Fibroblast of lung (primary cell): ENCODE results near the gene DMWD. TPM values are rescaled to one million over a fixed set of nuclear protein-coding genes. Genes with fewer than 3 reads are reported as not detected.

Experiments
- DNase-seq, 2 donors: peaks; one replicate each; pipeline versions ENCODE4 v3.0.0 to v3.0.0-alpha.2; 2010; ENCODE audit warnings: low read depth in 2 of 2
- H2AFZ ChIP-seq: 2 replicates; pipeline ENCODE4 v1.5.1; 2012; ENCODE audit warnings: low read length, control low read depth, inconsistent platforms
- H3K27ac ChIP-seq: 2 replicates; pipeline ENCODE4 v1.5.1; 2011; ENCODE audit warnings: low read length, control low read depth; ENCODE audit not compliant: insufficient read depth
- H3K27me3 ChIP-seq: 2 replicates; pipeline ENCODE4 v1.5.1; 2011; ENCODE audit warnings: mild to moderate bottlenecking, low read length; ENCODE audit not compliant: control insufficient read depth, insufficient read depth
- H3K36me3 ChIP-seq: 2 replicates; pipeline ENCODE4 v1.5.1; 2011; ENCODE audit warnings: low read length; ENCODE audit not compliant: control insufficient read depth, insufficient read depth
- H3K4me1 ChIP-seq: 2 replicates; pipeline ENCODE4 v1.5.1; 2011; ENCODE audit warnings: low read length; ENCODE audit not compliant: control insufficient read depth, insufficient read depth; ENCODE audit errors: extremely low read depth
- H3K4me2 ChIP-seq: 2 replicates; pipeline ENCODE4 v1.5.1; 2011; ENCODE audit warnings: low read length, control low read depth; ENCODE audit not compliant: insufficient read depth; ENCODE audit errors: extremely low read depth
- H3K4me3 ChIP-seq, 4 experiments: fragments of 200-600 bp in 1 of 4; sonication (generic) in 1 of 4; replicated peaks in 1 of 4; 2 replicates each; pipeline ENCODE4 v1.5.1; 2011 to 2016; ENCODE audit warnings: low read length in 4 of 4, low read depth in 3 of 4, mild to moderate bottlenecking in 3 of 4, control low read depth in 2 of 4, inconsistent platforms in 1 of 4, mixed read lengths in 1 of 4; ENCODE audit not compliant: insufficient read depth in 1 of 4; ENCODE audit errors: control extremely low read depth in 1 of 4
- H3K79me2 ChIP-seq: 2 replicates; pipeline ENCODE4 v1.5.1; 2012; ENCODE audit warnings: mild to moderate bottlenecking, low read length, inconsistent platforms; ENCODE audit not compliant: control insufficient read depth, insufficient read depth
- H3K9ac ChIP-seq: 2 replicates; pipeline ENCODE4 v1.5.1; 2011; ENCODE audit warnings: mild to moderate bottlenecking, low read length, control low read depth; ENCODE audit not compliant: insufficient read depth
- H3K9me3 ChIP-seq: 2 replicates; pipeline ENCODE4 v1.5.1; 2012; ENCODE audit warnings: low read depth, low read length; ENCODE audit not compliant: control insufficient read depth, insufficient read depth
- H4K20me1 ChIP-seq: 2 replicates; pipeline ENCODE4 v1.5.1; 2011; ENCODE audit warnings: low read length; ENCODE audit not compliant: control insufficient read depth, insufficient read depth; ENCODE audit errors: extremely low read depth
- CTCF ChIP-seq, 2 donors: IDR thresholded peaks in 1 of 2; conservative IDR thresholded peaks in 1 of 2; 1 replicate in 1 of 2; 2 replicates in 1 of 2; pipeline ENCODE4 v1.5.1; 2011 to 2012; ENCODE audit warnings: low read length in 2 of 2, control low read depth in 1 of 2, inconsistent platforms in 1 of 2, low read depth in 1 of 2, mild to moderate bottlenecking in 1 of 2
- EZH2 ChIP-seq: IDR thresholded peaks from 2 replicates; pipeline ENCODE4 v1.5.1; 2012; ENCODE audit warnings: low read length, control low read depth, mild to moderate bottlenecking; ENCODE audit errors: missing control alignments
- polyA plus RNA-seq, 2 donors: library from polyadenylated mRNA; depleted of rRNA in 1 of 2; stranded (reverse) in 1 of 2; unstranded in 1 of 2; fragments of >200 nt; gene quantifications; 2 replicates each; pipeline ENCODE4 v1.2.1, GENCODE V29; 2011 to 2012; ENCODE audit warnings: missing spikeins in 1 of 2
- total RNA-seq: library from RNA; depleted of rRNA; stranded (reverse); fragments of >200 nt; gene quantifications from 2 replicates; pipeline ENCODE4 v1.2.1, GENCODE V29; 2014

Gene DMWD
- total and polyA plus RNA-seq, 2 donors (not counting 1 experiment from before 2014, with no cell fraction given) = 18.1 to 33.5 TPM

- no peaks in the 10 kb centered on the region for H4K20me1 ChIP-seq
- H3K27ac ChIP-seq = no peak overlapping the region
- no peak overlapping the region for H3K4me3 ChIP-seq
- peaks cover 15% of the 10 kb centered on the region for H3K27me3 ChIP-seq
- no peaks in the 10 kb centered on the region for H3K9me3 ChIP-seq
- no peak for TF ChIP-seq CTCF (conservative IDR thresholded peaks at IDR 0.05 in 1 of 2, IDR thresholded peaks at IDR 0.05 in 1 of 2; ENCODE audit: low read depth in 1 of 2, low read length in 2 of 2)
- no peak for TF ChIP-seq EZH2
- H3K4me1 ChIP-seq = no peaks in the 10 kb centered on the region
- DNase-seq = no peak
- H3K79me2 ChIP-seq = no peaks in the 10 kb centered on the region
- H2AFZ ChIP-seq = no peak overlapping the region
- no peak overlapping the region for H3K4me2 ChIP-seq
- H3K36me3 ChIP-seq = no peaks in the 10 kb centered on the region
- no peak overlapping the region for H3K9ac ChIP-seq
These were observed 45.1 kb downstream of the DMWD start for GRCh38 chr19:45747513-45747912.

DNA sequence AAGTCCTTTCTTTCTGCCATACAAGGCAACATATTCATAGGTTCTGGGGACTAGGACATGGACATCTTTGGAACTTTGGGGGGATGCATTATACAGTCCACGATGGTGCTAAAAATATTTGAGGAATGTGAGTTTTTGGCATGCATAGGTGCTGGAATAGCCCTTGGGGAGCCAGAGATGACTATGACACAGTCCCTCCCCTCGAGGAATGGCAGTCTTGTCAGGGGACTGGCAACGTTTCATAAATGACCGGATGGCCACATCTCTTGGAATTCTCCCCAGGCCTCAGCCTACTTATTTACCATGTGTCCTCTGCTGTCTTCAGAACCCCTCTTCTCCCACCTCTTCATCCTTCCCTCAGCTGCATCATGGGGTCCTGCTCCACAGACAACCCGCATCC is 45.8 kb downstream of the DMWD start:
- no peak overlapping the region for H3K4me3 ChIP-seq
- no peaks in the 10 kb centered on the region for H4K20me1 ChIP-seq
- H3K36me3 ChIP-seq = no peaks in the 10 kb centered on the region
- H3K27me3 ChIP-seq = peaks cover 15% of the 10 kb centered on the region
- no peak overlapping the region for H2AFZ ChIP-seq
- no peaks in the 10 kb centered on the region for H3K9me3 ChIP-seq
- no peaks in the 10 kb centered on the region for H3K4me1 ChIP-seq
- no peak for TF ChIP-seq EZH2
- TF ChIP-seq CTCF (conservative IDR thresholded peaks at IDR 0.05 in 1 of 2, IDR thresholded peaks at IDR 0.05 in 1 of 2; ENCODE audit: low read depth in 1 of 2, low read length in 2 of 2) = no peak
- no peaks in the 10 kb centered on the region for H3K79me2 ChIP-seq
- no peak for DNase-seq
- no peak overlapping the region for H3K4me2 ChIP-seq
- no peak overlapping the region for H3K27ac ChIP-seq
- H3K9ac ChIP-seq = no peak overlapping the region

- Histone ChIP-seq H3K4me2 (no peak overlapping the region), H3K79me2 (no peaks in the 10 kb centered on the region), H3K9ac (no peak overlapping the region), H3K27ac (no peak overlapping the region), H2AFZ (no peak overlapping the region), H3K36me3 (no peaks in the 10 kb centered on the region), H3K27me3 (peaks cover 15% of the 10 kb centered on the region), H3K9me3 (no peaks in the 10 kb centered on the region), H3K4me1 (no peaks in the 10 kb centered on the region), H4K20me1 (no peaks in the 10 kb centered on the region), H3K4me3 (no peak overlapping the region)
- no peak for DNase-seq
- TF ChIP-seq CTCF (conservative IDR thresholded peaks at IDR 0.05 in 1 of 2, IDR thresholded peaks at IDR 0.05 in 1 of 2; ENCODE audit: low read depth in 1 of 2, low read length in 2 of 2) = no peak
- no peak for TF ChIP-seq EZH2
These were observed 47.0 kb downstream of the DMWD start for GRCh38 chr19:45745606-45746005.
